Measurements from ENCODE around the gene ALAD.

DNA sequence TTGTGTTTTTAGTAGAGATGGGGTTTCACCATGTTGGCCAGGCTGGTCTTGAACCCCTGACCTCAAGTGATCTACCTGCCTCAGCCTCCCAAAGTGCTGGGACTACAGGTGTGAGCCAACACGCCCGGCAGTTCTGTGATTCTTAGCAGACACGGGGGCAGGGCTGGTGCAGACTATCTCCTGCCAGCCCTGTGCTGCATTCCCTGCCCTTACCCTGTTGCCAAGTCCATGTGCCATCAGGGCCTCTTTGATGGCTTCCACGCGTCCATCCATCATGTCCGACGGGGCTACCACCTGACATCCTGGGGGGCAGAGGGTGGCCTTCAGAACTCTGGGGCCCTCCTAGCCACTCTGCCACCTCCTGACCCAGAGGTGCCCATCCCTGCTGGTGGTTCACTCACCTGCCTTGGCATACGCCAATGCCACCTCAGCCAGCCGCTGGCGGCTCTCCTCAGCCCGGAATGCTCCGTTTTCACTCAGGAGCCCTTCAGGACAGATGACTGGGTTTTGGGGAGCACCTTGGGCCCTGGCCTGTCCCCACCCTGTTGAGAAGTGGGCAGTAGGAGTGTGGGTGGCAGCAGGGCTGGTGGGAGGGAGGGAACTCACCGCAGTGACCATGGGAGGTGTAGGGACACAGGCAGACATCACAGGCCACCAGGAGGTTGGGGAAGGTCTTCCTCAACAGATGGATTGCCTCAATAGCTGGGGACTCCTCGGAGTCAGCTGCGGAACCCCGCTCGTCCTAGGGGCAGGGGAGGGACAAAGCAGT, 10.7 kb downstream of the ALAD start:
- TF ChIP-seq, protein P1, sequence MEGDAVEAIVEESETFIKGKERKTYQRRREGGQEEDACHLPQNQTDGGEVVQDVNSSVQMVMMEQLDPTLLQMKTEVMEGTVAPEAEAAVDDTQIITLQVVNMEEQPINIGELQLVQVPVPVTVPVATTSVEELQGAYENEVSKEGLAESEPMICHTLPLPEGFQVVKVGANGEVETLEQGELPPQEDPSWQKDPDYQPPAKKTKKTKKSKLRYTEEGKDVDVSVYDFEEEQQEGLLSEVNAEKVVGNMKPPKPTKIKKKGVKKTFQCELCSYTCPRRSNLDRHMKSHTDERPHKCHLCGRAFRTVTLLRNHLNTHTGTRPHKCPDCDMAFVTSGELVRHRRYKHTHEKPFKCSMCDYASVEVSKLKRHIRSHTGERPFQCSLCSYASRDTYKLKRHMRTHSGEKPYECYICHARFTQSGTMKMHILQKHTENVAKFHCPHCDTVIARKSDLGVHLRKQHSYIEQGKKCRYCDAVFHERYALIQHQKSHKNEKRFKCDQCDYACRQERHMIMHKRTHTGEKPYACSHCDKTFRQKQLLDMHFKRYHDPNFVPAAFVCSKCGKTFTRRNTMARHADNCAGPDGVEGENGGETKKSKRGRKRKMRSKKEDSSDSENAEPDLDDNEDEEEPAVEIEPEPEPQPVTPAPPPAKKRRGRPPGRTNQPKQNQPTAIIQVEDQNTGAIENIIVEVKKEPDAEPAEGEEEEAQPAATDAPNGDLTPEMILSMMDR (IDR thresholded peaks at IDR 0.05): no peak
- TF ChIP-seq POLR2A (IDR thresholded peaks at IDR 0.05): no peak

All from lower leg skin (tissue), 3 donors.